Kidney glomerular epithelial cell (primary cell): ENCODE results near the gene DSC3.
A peak's percentile ranks its signal among the peaks of the same experiment; 100 is the strongest.
"Not testable (repeated sequence)": the region's sequence is repeated elsewhere in the genome, so short reads cannot be mapped to it uniquely, and the experiment has no call there.

Source experiments
- DNase-seq: peaks from one replicate; lab custom pipeline; 2025; lab: John Stamatoyannopoulos, UW

DSC3 gene

GRCh38 chr18:31041271-31042083, 1.1 kb downstream of the DSC3 start:
- DNase-seq = no peak

GRCh38 chr18:31040686-31041270, 1.8 kb downstream of the DSC3 start:
- no peak for DNase-seq

- no peak for DNase-seq
These were observed 3.1 kb downstream of the DSC3 start for GRCh38 chr18:31039426-31039825.

GRCh38 chr18:31037686-31038085, 4.9 kb downstream of the DSC3 start:
- DNase-seq = not testable (repeated sequence)

- DNase-seq = no peak
These were observed 8.0 kb downstream of the DSC3 start for GRCh38 chr18:31034541-31034940.

GRCh38 chr18:31030574-31031278, 11.8 kb downstream of the DSC3 start:
- DNase-seq = no peak

- DNase-seq = no peak
These were observed 26.7 kb downstream of the DSC3 start for GRCh38 chr18:31015715-31016434.

DNA sequence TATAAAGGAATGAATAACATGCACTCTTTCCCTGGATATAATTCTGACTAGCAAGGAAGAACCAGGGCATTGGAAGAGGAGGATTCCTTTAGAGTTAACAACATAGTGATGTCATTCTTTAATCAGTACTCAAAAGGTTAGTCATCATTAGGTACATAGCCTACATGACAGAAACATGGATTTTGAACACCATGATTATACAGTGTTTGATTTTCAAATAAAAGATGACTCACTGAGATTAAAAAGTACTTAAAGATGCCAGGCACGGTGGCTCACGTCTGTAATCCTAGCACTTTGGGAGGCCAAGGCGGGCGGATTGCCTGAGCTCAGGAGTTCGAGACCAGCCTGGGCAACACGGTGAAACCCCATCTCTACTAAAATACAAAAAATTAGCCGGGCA, 31.1 kb downstream of the DSC3 start:
- DNase-seq = peak; percentile 96

GRCh38 chr18:31010601-31011000, 31.9 kb downstream of the DSC3 start:
- no peak for DNase-seq

- no peak for DNase-seq
These were observed 42.5 kb downstream of the DSC3 start for GRCh38 chr18:30999887-31000628.

GRCh38 chr18:30999186-30999585, 43.4 kb downstream of the DSC3 start:
- peak; percentile 34 for DNase-seq

- DNase-seq = no peak
These were observed 45.3 kb downstream of the DSC3 start for GRCh38 chr18:30997223-30997622.

- DNase-seq = peak; percentile 7
These were observed 50.3 kb downstream of the DSC3 start for GRCh38 chr18:30992231-30992630.

GRCh38 chr18:30991397-30991796, 51.1 kb downstream of the DSC3 start:
- DNase-seq = no peak

GRCh38 chr18:30989141-30989540, 53.4 kb downstream of the DSC3 start:
- no peak for DNase-seq

DNA sequence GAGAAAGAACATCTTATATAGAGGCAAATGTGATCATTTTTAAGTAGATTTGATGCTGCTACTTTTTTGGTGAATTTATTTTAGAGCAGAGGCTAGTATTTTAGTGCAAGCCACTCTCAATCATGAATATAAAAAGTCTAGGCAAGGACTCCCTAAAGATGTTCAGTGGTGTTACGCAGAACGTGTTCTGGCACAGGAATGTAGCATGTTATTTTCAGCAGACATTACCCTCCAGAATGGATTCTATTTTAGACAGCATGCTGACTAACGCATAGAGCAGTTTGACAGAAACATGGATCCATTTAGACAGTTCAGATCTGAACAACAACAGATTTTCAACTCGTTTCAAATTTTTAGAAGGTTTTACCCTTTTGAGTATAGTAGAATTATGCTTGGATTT, 54.1 kb downstream of the DSC3 start:
- DNase-seq = no peak

DNA sequence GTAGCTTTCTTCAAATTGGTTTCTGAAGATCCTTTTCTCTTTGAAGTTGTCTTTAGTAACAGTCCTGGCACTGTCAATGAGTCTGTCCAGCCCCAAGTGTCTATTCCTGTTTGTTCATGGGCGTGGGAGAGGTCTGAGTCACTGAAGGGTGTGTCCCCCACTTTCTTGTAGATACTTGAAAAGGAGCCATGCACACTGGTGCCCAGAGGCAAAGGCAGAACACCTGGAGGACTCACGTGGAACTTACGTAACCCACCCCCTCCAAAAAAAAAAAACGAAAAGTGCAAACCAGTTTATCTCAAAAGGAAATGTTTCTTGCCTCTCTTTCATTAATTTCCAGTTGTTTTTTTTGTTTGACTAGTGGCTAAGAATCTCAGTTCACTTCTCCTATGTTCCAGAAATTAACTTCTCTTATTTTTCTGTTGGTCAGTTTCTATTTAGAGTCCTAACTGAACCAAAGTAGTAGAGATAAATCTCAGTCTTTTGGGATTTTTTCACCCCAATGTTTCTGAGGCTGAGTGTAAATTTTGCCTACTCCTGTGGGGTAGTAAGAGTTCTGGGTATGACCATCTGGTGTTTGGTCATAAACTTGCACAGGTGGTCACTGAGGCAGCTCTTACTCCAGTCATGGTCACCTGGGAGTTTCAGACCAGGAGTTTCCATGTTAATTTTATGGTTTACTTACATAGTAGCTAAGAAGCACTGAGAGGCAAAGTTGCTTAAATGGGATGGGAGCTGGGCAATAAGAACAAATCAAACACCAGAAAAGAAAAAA, 54.9 kb downstream of the DSC3 start:
- DNase-seq = peak; percentile 8

DNA sequence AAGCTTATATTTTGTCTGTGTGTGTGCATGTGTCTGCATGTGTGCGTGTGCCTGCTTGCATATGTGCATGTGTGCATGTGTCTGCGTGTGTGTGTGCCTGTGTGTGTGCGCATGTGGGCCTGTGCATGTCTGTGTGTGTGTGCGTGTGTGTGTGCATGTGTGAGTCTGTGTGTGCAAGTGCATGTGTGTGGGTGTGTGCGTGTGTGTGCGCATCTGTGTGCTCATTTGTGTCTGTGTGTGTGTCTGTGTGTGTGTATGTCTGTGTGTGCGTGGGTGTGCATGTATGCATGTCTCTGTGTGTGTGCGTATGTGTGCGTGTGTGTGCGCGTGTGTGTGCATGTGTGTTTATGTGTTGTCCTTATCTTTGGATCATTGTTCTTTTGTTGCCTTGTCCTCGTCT, 56.8 kb downstream of the DSC3 start:
- DNase-seq = no peak

- DNase-seq = no peak
These were observed 60.1 kb downstream of the DSC3 start for GRCh38 chr18:30982285-30982992.

DNA sequence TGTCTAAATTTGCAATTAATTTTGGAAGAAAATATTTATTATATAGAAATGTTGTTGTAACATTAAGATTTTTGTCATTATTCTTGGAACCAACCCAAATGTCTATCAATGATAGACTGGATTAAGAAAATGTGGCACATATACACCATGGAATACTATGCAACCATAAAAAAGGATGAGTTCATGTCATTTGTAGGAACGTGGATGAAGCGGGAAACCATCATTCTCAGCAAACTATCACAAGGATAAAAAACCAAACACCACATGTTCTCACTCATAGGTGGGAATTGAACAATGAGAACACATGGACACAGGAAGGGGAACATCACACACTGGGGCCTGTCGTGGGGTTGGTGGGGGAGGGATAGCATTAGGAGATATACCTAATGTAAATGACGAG, 64.5 kb downstream of the DSC3 start:
- not testable (repeated sequence) for DNase-seq
